NCI-H128 (cell line): ENCODE data around the gene NLRP7.
"Not testable (repeated sequence)": the region's sequence is repeated elsewhere in the genome, so short reads cannot be mapped to it uniquely, and the experiment has no call there.

Source experiments
- DNase-seq: peaks from one replicate; lab custom pipeline; 2025; ENCODE audit not compliant: unreplicated experiment; lab: John Stamatoyannopoulos, UW

NLRP7 gene

GRCh38 chr19:54919646-54920563 is 27.4 kb downstream of the NLRP7 start:
- DNase-seq = not testable (repeated sequence)

- no peak for DNase-seq
Observed at GRCh38 chr19:54918499-54918898, 28.8 kb downstream of the NLRP7 start.

- no peak for DNase-seq
Observed at GRCh38 chr19:54916822-54917221, 30.5 kb downstream of the NLRP7 start.

- DNase-seq = not testable (repeated sequence)
Observed at GRCh38 chr19:54907899-54908298, 39.4 kb downstream of the NLRP7 start.

- DNase-seq = no peak
Observed at GRCh38 chr19:54906819-54907218, 40.5 kb downstream of the NLRP7 start.

- no peak for DNase-seq
Observed at GRCh38 chr19:54905803-54906511, 41.4 kb downstream of the NLRP7 start, which contains the start of gene NCR1. NCR1 (plus strand) TSS chr19:54906148; CDS start chr19:54906188, 40 bp downstream.

- DNase-seq = no peak
Observed at GRCh38 chr19:54905421-54905802, 41.9 kb downstream of the NLRP7 start.

GRCh38 chr19:54904261-54904660 is 43.1 kb downstream of the NLRP7 start:
- DNase-seq = not testable (repeated sequence)

GRCh38 chr19:54903303-54903702 is 44.0 kb downstream of the NLRP7 start:
- no peak for DNase-seq

GRCh38 chr19:54902061-54902460 is 45.3 kb downstream of the NLRP7 start:
- no peak for DNase-seq

- DNase-seq = not testable (repeated sequence)
Observed at GRCh38 chr19:54901153-54901552, 46.2 kb downstream of the NLRP7 start.

- not testable (repeated sequence) for DNase-seq
Observed at GRCh38 chr19:54899646-54900045, 47.7 kb downstream of the NLRP7 start.

- not testable (repeated sequence) for DNase-seq
Observed at GRCh38 chr19:54898685-54899084, 48.6 kb downstream of the NLRP7 start.

GRCh38 chr19:54896036-54896435 is 51.3 kb downstream of the NLRP7 start:
- no peak for DNase-seq

GRCh38 chr19:54894106-54894505 is 53.2 kb downstream of the NLRP7 start:
- not testable (repeated sequence) for DNase-seq

GRCh38 chr19:54893406-54893805 is 53.9 kb downstream of the NLRP7 start:
- DNase-seq = no peak

GRCh38 chr19:54889566-54889965 is 57.8 kb downstream of the NLRP7 start:
- no peak for DNase-seq

- no peak for DNase-seq
Observed at GRCh38 chr19:54888239-54888638, 59.1 kb downstream of the NLRP7 start.

GRCh38 chr19:54883228-54883627 is 64.1 kb downstream of the NLRP7 start:
- no peak for DNase-seq

GRCh38 chr19:54882758-54883157 is 64.6 kb downstream of the NLRP7 start:
- no peak for DNase-seq

- DNase-seq = no peak
Observed at GRCh38 chr19:54881884-54882283, 65.4 kb downstream of the NLRP7 start.

- no peak for DNase-seq
Observed at GRCh38 chr19:54877471-54877870, 69.9 kb downstream of the NLRP7 start.
